Measurements from ENCODE around the gene EGFL8. TPM values are rescaled to one million over a fixed set of nuclear protein-coding genes. Genes with fewer than 3 reads are reported as not detected.
A peak's percentile ranks its signal among the peaks of the same experiment; 100 is the strongest.

Gene EGFL8
- total and polyA plus RNA-seq, 2 of the 8 experiments (the other 6 are each of a cell fraction or from before 2014, with no cell fraction given), result 5.0 to 9.2 TPM

GRCh38 chr6:32153564-32154513, 10.6 kb upstream of the EGFL8 start, which contains the start of gene PPT2 (continued):
- TF ChIP-seq CHD7 (IDR thresholded peaks at IDR 0.05; ENCODE audit: insufficient replicate concordance, low read length), result no peak
- peak; percentile 18; the same call in 1 of the 2 replicates for TF ChIP-seq BACH1 (IDR thresholded peaks at IDR 0.05; ENCODE audit: low read length)
- TF ChIP-seq GABPA (IDR thresholded peaks at IDR 0.05; ENCODE audit: borderline replicate concordance, insufficient read depth, low read length), result no peak; the same call in 1 of the 2 replicates
- TF ChIP-seq RXRA (IDR thresholded peaks at IDR 0.05; ENCODE audit: insufficient read depth, low read depth, low read length), result no peak
- peak; percentile 49; the same call in 1 of the 2 replicates for TF ChIP-seq BRCA1 (IDR thresholded peaks at IDR 0.05; ENCODE audit: low read depth, low read length)
- 0 out of 4 replicates have a peak, but pooled peaks of 1 of the 2 experiments have one; percentile 9 for TF ChIP-seq RAD21 (IDR thresholded peaks at IDR 0.05 in 1 of 2, conservative IDR thresholded peaks at IDR 0.05 in 1 of 2; ENCODE audit: low read depth in 2 of 2, low read length in 2 of 2)
- peak in 1 of 2 experiments; percentile 97; a peak in 2 of 3 replicates for TF ChIP-seq EP300 (IDR thresholded peaks at IDR 0.05; ENCODE audit: borderline replicate concordance in 1 of 2, low read depth in 2 of 2, low read length in 2 of 2)
- no peak for TF ChIP-seq POU5F1 (IDR thresholded peaks at IDR 0.05; ENCODE audit: low read depth, low read length)

All from H1 (cell line).